Neural crest cell (in vitro differentiated cells): ENCODE data around the gene GLMP. TPM values are rescaled to one million over a fixed set of nuclear protein-coding genes. Genes with fewer than 3 reads are reported as not detected.

ENCODE experiments used
- DNase-seq: peaks from one replicate; pipeline ENCODE4 v3.0.0; 2021; ENCODE audit warnings: low read depth, mixed read lengths, low spot score
- H3K27ac Mint-ChIP-seq: one replicate; pipeline ENCODE4 v1.8.0; 2021; ENCODE audit warnings: mild to moderate bottlenecking, mixed read lengths; ENCODE audit not compliant: unreplicated experiment
- H3K27me3 Mint-ChIP-seq: 2 replicates; pipeline ENCODE4 v1.8.0; 2021; ENCODE audit warnings: low read depth, mild to moderate bottlenecking, mixed read lengths
- H3K36me3 Mint-ChIP-seq: 2 replicates; pipeline ENCODE4 v1.8.0; 2021; ENCODE audit warnings: low read depth, mild to moderate bottlenecking, mixed read lengths
- H3K4me1 Mint-ChIP-seq: 2 replicates; pipeline ENCODE4 v1.8.0; 2021; ENCODE audit warnings: mixed read lengths
- H3K4me3 Mint-ChIP-seq: one replicate; pipeline ENCODE4 v1.8.0; 2021; ENCODE audit warnings: mild to moderate bottlenecking, mixed read lengths
- H3K9me3 Mint-ChIP-seq: 2 replicates; pipeline ENCODE4 v1.8.0; 2021; ENCODE audit warnings: mixed read lengths
- CTCF ChIP-seq: fragments of 200-600 bp; sonication (generic); conservative IDR thresholded peaks from 2 replicates; pipeline ENCODE4 v1.5.0; 2021; ENCODE audit warnings: antibody characterized with exemption, mild to moderate bottlenecking
- total RNA-seq: library from RNA; stranded (reverse); gene quantifications from 2 replicates; pipeline ENCODE4 v1.2.1, GENCODE V29; 2021

GLMP gene
- total RNA-seq, 1 donor from 2014 or later: 34.2 TPM

- no peak for TF ChIP-seq CTCF
- no peak for DNase-seq
- Mint-ChIP-seq H3K9me3 (no peaks in the 10 kb centered on the region), H3K27ac (no peak overlapping the region), H3K4me1 (no peaks in the 10 kb centered on the region), H3K4me3 (no peak overlapping the region), H3K36me3 (peaks cover 17% of the 10 kb centered on the region), H3K27me3 (no peaks in the 10 kb centered on the region)
Measured at GRCh38 chr1:156310962-156311361, 15.5 kb upstream of the GLMP start.

- DNase-seq: no peak
- H3K4me3 Mint-ChIP-seq: no peak overlapping the region
- H3K4me1 Mint-ChIP-seq: no peaks in the 10 kb centered on the region
- TF ChIP-seq CTCF: no peak
- no peaks in the 10 kb centered on the region for H3K27me3 Mint-ChIP-seq
- peaks cover 13% of the 10 kb centered on the region for H3K36me3 Mint-ChIP-seq
- no peaks in the 10 kb centered on the region for H3K9me3 Mint-ChIP-seq
- H3K27ac Mint-ChIP-seq: no peak overlapping the region
Measured at GRCh38 chr1:156308078-156308477, 12.6 kb upstream of the GLMP start.

- DNase-seq: no peak
- Mint-ChIP-seq H3K4me3 (no peak overlapping the region), H3K9me3 (no peaks in the 10 kb centered on the region), H3K36me3 (peaks cover 10% of the 10 kb centered on the region), H3K4me1 (no peaks in the 10 kb centered on the region), H3K27ac (no peak overlapping the region), H3K27me3 (no peaks in the 10 kb centered on the region)
- TF ChIP-seq CTCF: no peak
Measured at GRCh38 chr1:156305215-156305614, 9.7 kb upstream of the GLMP start.

DNA sequence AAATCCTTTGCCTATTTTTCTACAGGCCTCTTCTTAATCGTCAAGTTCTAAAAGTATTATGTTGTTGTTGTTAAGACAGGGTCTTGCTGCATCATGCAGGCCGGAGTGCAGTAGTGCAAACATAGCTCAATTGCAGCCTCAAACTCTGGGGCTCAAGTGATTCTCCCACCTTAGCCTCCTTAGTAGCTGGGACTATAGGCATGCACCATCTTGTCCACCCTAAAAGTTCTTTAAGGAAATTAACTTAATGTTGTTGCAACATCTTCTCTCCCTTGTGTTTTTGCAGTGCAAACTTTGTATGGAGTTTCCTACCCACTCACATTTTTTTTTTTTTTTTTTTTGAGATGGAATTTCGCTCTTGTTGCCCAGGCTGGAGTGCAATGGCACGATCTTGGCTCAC lies 7.8 kb upstream of the GLMP start:
- Mint-ChIP-seq H3K4me3 (no peak overlapping the region), H3K27me3 (no peaks in the 10 kb centered on the region), H3K4me1 (no peaks in the 10 kb centered on the region), H3K9me3 (no peaks in the 10 kb centered on the region), H3K36me3 (peaks cover 9% of the 10 kb centered on the region), H3K27ac (no peak overlapping the region)
- no peak for TF ChIP-seq CTCF
- no peak for DNase-seq

GRCh38 chr1:156298852-156299357 lies 3.4 kb upstream of the GLMP start, which contains the start of gene VHLL:
VHLL (minus strand) TSS chr1:156299307; CDS start chr1:156299189, 118 bp downstream.
- peak within 1 kb of the TSS; percentile 49 for H3K4me3 Mint-ChIP-seq

More at GRCh38 chr1:156298852-156299357, 3.4 kb upstream of the GLMP start, which contains the start of gene VHLL:
- no peaks in the 10 kb centered on the region for H3K27me3 Mint-ChIP-seq
- TF ChIP-seq CTCF: no peak
- peaks cover 15% of the 10 kb centered on the region for H3K4me1 Mint-ChIP-seq
- DNase-seq: no peak
- no peaks in the 10 kb centered on the region for H3K9me3 Mint-ChIP-seq
- no peaks in the 10 kb centered on the region for H3K36me3 Mint-ChIP-seq
- no peak within 1 kb of the TSS for H3K27ac Mint-ChIP-seq
